NB4 (cell line): ENCODE data around the gene NDUFB2.

Experiments used
- DNase-seq: peaks from one replicate; pipeline ENCODE4 v3.0.0; 2010; ENCODE audit warnings: low read depth
- H3K4me3 ChIP-seq: one replicate; pipeline ENCODE4 v1.5.1; 2011; ENCODE audit warnings: mild to moderate bottlenecking, low read depth, low read length, moderate library complexity
- MAX ChIP-seq: IDR thresholded peaks from 2 replicates; pipeline ENCODE4 v1.6.1; 2011; ENCODE audit warnings: low read depth, low read length
- MYC ChIP-seq: IDR thresholded peaks from 2 replicates; pipeline ENCODE4 v1.6.1; 2011; ENCODE audit warnings: low read depth, low read length
- POLR2A ChIP-seq: IDR thresholded peaks from 2 replicates; pipeline ENCODE4 v1.6.1; 2011; ENCODE audit warnings: mild to moderate bottlenecking; ENCODE audit not compliant: insufficient read length; ENCODE audit errors: extremely low read depth
- TF ChIP-seq, protein P1 (sequence below): IDR thresholded peaks from one replicate; pipeline ENCODE4 v1.5.1; 2012; ENCODE audit warnings: low read depth, low read length

The NDUFB2 gene

GRCh38 chr7:140678081-140678815, 18.3 kb upstream of the NDUFB2 start:
- H3K4me3 ChIP-seq = no peak overlapping the region
- TF ChIP-seq, protein P1, sequence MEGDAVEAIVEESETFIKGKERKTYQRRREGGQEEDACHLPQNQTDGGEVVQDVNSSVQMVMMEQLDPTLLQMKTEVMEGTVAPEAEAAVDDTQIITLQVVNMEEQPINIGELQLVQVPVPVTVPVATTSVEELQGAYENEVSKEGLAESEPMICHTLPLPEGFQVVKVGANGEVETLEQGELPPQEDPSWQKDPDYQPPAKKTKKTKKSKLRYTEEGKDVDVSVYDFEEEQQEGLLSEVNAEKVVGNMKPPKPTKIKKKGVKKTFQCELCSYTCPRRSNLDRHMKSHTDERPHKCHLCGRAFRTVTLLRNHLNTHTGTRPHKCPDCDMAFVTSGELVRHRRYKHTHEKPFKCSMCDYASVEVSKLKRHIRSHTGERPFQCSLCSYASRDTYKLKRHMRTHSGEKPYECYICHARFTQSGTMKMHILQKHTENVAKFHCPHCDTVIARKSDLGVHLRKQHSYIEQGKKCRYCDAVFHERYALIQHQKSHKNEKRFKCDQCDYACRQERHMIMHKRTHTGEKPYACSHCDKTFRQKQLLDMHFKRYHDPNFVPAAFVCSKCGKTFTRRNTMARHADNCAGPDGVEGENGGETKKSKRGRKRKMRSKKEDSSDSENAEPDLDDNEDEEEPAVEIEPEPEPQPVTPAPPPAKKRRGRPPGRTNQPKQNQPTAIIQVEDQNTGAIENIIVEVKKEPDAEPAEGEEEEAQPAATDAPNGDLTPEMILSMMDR = no peak
- TF ChIP-seq MAX (no peak), MYC (no peak), POLR2A (no peak)

GRCh38 chr7:140678816-140679130, 17.7 kb upstream of the NDUFB2 start:
- DNase-seq = no peak
- TF ChIP-seq MAX = no peak
- TF ChIP-seq MYC = no peak
- TF ChIP-seq, protein P1 = no peak
- TF ChIP-seq POLR2A = no peak
- no peak overlapping the region for H3K4me3 ChIP-seq

More at GRCh38 chr7:140678081-140678815, 18.3 kb upstream of the NDUFB2 start:
- no peak for DNase-seq

DNA sequence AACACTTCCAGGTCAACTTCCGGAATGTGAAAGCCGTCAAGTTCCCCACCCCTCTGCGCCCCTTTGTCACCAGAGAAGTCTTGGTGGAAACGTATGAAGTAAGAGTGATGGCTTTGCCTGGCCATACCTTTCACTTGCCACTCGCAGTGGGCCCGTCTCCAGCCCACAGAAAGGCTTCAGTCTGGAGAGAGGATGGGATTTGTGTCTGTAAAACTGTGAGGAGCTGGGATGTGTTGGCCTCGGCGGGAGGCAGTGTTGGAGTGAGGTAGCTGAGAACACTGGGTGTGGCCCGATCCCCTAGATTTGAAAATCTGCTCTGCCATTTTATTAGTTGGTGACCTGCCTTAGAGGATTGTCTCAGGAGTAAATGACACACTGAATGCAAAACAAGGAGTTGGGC, 17.3 kb upstream of the NDUFB2 start:
- TF ChIP-seq MAX = no peak
- TF ChIP-seq, protein P1 = no peak
- TF ChIP-seq POLR2A = no peak
- no peak for TF ChIP-seq MYC
- H3K4me3 ChIP-seq = no peak overlapping the region
- no peak for DNase-seq

- no peak overlapping the region for H3K4me3 ChIP-seq
- DNase-seq = no peak
- TF ChIP-seq MYC = no peak
- TF ChIP-seq POLR2A = no peak
- no peak for TF ChIP-seq MAX
- TF ChIP-seq, protein P1 = no peak
These were observed 15.6 kb upstream of the NDUFB2 start for GRCh38 chr7:140680886-140681285.

DNA sequence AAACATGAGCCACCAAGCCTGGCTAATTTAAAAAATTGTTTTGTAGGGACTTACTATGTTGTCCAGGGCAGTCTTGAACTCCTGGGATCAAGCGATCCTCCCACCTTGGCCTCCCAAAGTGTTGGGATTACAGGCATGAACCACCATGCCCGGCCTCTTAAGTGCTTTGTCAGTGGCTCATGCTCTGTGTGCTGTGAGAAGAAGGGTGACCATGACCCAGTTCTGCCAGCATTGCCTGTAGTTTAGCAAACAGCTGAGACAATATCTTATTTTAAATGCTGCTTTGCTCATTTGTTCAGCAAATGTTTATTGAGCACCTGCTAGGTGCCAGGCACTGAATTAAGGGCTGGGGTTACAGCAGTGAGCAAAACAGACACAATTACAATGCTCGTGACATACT, 14.7 kb upstream of the NDUFB2 start:
- no peak overlapping the region for H3K4me3 ChIP-seq
- DNase-seq = no peak
- TF ChIP-seq, protein P1 = no peak
- TF ChIP-seq POLR2A (no peak), MAX (no peak), MYC (no peak)

DNA sequence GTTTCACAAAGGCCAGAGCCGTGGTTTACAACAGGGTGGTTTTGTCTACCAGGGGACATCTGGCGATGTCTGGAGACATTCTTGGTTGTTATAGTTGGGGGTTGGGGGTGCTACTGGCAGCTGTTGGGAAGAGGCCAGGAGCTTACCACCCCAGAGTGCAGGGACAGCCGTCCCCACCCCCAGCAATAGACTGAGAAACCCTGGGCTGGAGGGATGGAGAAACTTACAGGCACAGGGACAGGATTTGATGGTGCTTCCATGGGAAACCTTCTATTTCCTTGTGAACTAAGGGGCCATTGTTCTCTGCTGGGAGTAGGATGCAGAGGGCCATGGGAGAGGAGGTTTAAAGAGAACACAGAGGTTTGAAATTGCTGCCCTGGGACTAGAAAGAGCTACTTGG, 12.9 kb upstream of the NDUFB2 start:
- no peak overlapping the region for H3K4me3 ChIP-seq
- DNase-seq = no peak
- no peak for TF ChIP-seq POLR2A
- no peak for TF ChIP-seq MYC
- TF ChIP-seq, protein P1 = no peak
- no peak for TF ChIP-seq MAX
